ENCODE data around the gene SERPINA10.

SERPINA10 gene

DNA sequence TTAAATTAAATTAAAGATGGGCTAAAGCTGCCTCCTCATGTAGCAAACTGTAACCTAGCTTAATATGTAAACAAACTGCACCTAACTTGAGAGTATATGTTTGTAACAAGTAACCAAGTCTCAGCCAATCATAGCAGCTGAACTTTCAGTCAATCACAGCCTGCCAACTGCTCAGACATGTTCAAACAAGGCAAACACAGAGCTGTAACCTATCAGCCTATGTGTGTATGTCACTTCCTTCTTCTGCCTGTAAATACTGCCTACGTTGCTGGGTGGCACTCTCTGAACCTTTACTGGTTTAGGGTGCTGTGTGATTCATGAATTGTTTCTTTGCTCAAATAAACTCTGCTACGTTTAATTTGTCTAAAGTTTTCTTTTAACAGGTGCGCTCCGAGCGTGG is 27.2 kb upstream of the SERPINA10 start:
- no peak for DNase-seq
- Histone ChIP-seq H3K9ac (ENCODE audit: low read length) (no peak overlapping the region), H3K79me2 (ENCODE audit: control insufficient read depth, insufficient read depth, low read length) (no peaks in the 10 kb centered on the region), H3K56ac (ENCODE audit: low read length) (no peak overlapping the region), H3K27ac (ENCODE audit: low read depth, low read length) (no peak overlapping the region), H3K18ac (ENCODE audit: low read length) (no peak overlapping the region), H2AK5ac (ENCODE audit: low read length) (no peak overlapping the region), H3K79me1 (ENCODE audit: low read length) (no peaks in the 10 kb centered on the region), H3K4me2 (ENCODE audit: low read length) (no peak overlapping the region), H3K4ac (ENCODE audit: low read depth, low read length) (no peak overlapping the region), H4K5ac (ENCODE audit: low read length) (no peak overlapping the region), H3K36me3 (ENCODE audit: control insufficient read depth, insufficient read depth, low read length) (no peaks in the 10 kb centered on the region), H2BK120ac (ENCODE audit: low read depth, low read length) (no peak overlapping the region), H3K4me1 (ENCODE audit: control insufficient read depth, low read depth, low read length) (peaks cover 2% of the 10 kb centered on the region), H3K23ac (ENCODE audit: low read length) (no peak overlapping the region), H3K27me3 (ENCODE audit: insufficient read depth, low read length, poor library complexity) (no peaks in the 10 kb centered on the region), H3K4me3 (ENCODE audit: low read length) (no peak overlapping the region), H4K8ac (ENCODE audit: low read depth, low read length) (no peak overlapping the region), H2BK15ac (replicated peaks; ENCODE audit: low read depth) (no peak overlapping the region), H2BK5ac (ENCODE audit: low read length) (no peak overlapping the region)
- no CpG with 5 or more reads among the region's 5 CpGs for whole genome bisulfite sequencing (ENCODE audit: extremely low coverage, insufficient coverage, low lambda C conversion rate)

- H3K4ac ChIP-seq (ENCODE audit: low read depth, low read length) = no peak overlapping the region
- no peak overlapping the region for H2BK120ac ChIP-seq (ENCODE audit: low read depth, low read length)
- H3K27me3 ChIP-seq (ENCODE audit: insufficient read depth, low read length, poor library complexity) = no peaks in the 10 kb centered on the region
- no peak overlapping the region for H3K27ac ChIP-seq (ENCODE audit: low read depth, low read length)
- H3K23ac ChIP-seq (ENCODE audit: low read length) = no peak overlapping the region
- no peak overlapping the region for H2AK5ac ChIP-seq (ENCODE audit: low read length)
- no peak overlapping the region for H3K4me3 ChIP-seq (ENCODE audit: low read length)
- no peak overlapping the region for H2BK15ac ChIP-seq (replicated peaks; ENCODE audit: low read depth)
- DNase-seq = peak; percentile 8
- H3K4me1 ChIP-seq (ENCODE audit: control insufficient read depth, low read depth, low read length) = no peaks in the 10 kb centered on the region
- H3K79me1 ChIP-seq (ENCODE audit: low read length) = no peaks in the 10 kb centered on the region
- no peak overlapping the region for H3K18ac ChIP-seq (ENCODE audit: low read length)
- H4K5ac ChIP-seq (ENCODE audit: low read length) = no peak overlapping the region
- no peak overlapping the region for H3K4me2 ChIP-seq (ENCODE audit: low read length)
- H4K8ac ChIP-seq (ENCODE audit: low read depth, low read length) = no peak overlapping the region
- H3K56ac ChIP-seq (ENCODE audit: low read length) = no peak overlapping the region
- H3K9ac ChIP-seq (ENCODE audit: low read length) = no peak overlapping the region
- H3K36me3 ChIP-seq (ENCODE audit: control insufficient read depth, insufficient read depth, low read length) = no peaks in the 10 kb centered on the region
- no peak overlapping the region for H2BK5ac ChIP-seq (ENCODE audit: low read length)
- no CpG with 5 or more reads among the region's 4 CpGs for WGBS (ENCODE audit: extremely low coverage, insufficient coverage, low lambda C conversion rate)
- H3K79me2 ChIP-seq (ENCODE audit: control insufficient read depth, insufficient read depth, low read length) = no peaks in the 10 kb centered on the region
Measured at GRCh38 chr14:94317259-94317658, 24.2 kb upstream of the SERPINA10 start.

DNA sequence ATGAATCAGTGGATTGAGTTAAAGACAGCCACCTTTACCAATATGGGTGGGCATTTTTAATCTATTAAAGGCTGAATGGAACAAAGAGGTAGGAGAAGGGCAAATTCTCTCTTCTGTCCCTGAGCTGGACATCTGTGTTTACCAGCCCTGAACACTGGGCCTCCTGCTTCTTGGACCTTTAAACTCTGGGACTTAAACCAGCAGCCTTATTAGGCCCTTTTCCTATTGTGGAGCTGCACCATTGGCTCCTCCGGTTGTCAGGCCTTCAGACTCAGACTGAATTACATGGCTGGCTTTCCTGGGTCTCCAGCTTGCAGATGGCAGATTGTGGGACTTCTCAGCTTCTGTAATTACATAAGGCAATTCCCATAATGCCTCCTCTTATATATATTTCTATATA is 23.6 kb upstream of the SERPINA10 start:
- Histone ChIP-seq H2BK5ac (ENCODE audit: low read length) (no peak overlapping the region), H4K8ac (ENCODE audit: low read depth, low read length) (no peak overlapping the region), H3K79me2 (ENCODE audit: control insufficient read depth, insufficient read depth, low read length) (no peaks in the 10 kb centered on the region), H2BK120ac (ENCODE audit: low read depth, low read length) (no peak overlapping the region), H3K27me3 (ENCODE audit: insufficient read depth, low read length, poor library complexity) (no peaks in the 10 kb centered on the region), H3K27ac (ENCODE audit: low read depth, low read length) (no peak overlapping the region), H2AK5ac (ENCODE audit: low read length) (no peak overlapping the region), H3K23ac (ENCODE audit: low read length) (no peak overlapping the region), H3K4me2 (ENCODE audit: low read length) (no peak overlapping the region), H3K4me3 (ENCODE audit: low read length) (no peak overlapping the region), H3K56ac (ENCODE audit: low read length) (no peak overlapping the region), H2BK15ac (replicated peaks; ENCODE audit: low read depth) (no peak overlapping the region), H3K18ac (ENCODE audit: low read length) (no peak overlapping the region), H3K4ac (ENCODE audit: low read depth, low read length) (no peak overlapping the region), H3K36me3 (ENCODE audit: control insufficient read depth, insufficient read depth, low read length) (no peaks in the 10 kb centered on the region), H3K9ac (ENCODE audit: low read length) (no peak overlapping the region), H3K4me1 (ENCODE audit: control insufficient read depth, low read depth, low read length) (no peaks in the 10 kb centered on the region), H4K5ac (ENCODE audit: low read length) (no peak overlapping the region), H3K79me1 (ENCODE audit: low read length) (no peaks in the 10 kb centered on the region)
- WGBS (ENCODE audit: extremely low coverage, insufficient coverage, low lambda C conversion rate) = no CpG with 5 or more reads among the region's 1 CpG
- no peak for DNase-seq

DNA sequence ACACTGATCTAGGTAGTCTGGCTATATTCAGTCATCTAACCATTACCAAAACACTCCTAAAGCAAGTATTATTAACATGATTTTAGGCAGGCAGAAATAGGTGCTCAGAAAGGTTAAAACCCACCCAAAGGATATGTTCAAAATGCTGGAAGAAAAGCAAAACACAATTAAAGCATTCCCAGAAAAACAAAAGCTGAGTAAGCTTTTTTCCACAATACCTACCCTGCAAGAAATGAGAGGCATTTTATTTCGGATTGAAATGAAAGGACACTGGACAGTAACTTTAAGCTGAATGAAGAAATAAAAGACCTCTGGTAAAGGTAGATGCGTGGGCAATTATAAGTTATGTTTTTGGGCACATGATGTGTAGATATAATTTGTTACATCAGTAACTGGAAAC is 21.8 kb upstream of the SERPINA10 start:
- no peak overlapping the region for H4K8ac ChIP-seq (ENCODE audit: low read depth, low read length)
- no peak overlapping the region for H3K18ac ChIP-seq (ENCODE audit: low read length)
- no peaks in the 10 kb centered on the region for H3K79me2 ChIP-seq (ENCODE audit: control insufficient read depth, insufficient read depth, low read length)
- no peak overlapping the region for H2BK5ac ChIP-seq (ENCODE audit: low read length)
- no peak overlapping the region for H4K5ac ChIP-seq (ENCODE audit: low read length)
- no CpG with 5 or more reads among the region's 2 CpGs for WGBS (ENCODE audit: extremely low coverage, insufficient coverage, low lambda C conversion rate)
- no peak overlapping the region for H3K23ac ChIP-seq (ENCODE audit: low read length)
- H3K36me3 ChIP-seq (ENCODE audit: control insufficient read depth, insufficient read depth, low read length) = no peaks in the 10 kb centered on the region
- H3K4ac ChIP-seq (ENCODE audit: low read depth, low read length) = no peak overlapping the region
- no peak overlapping the region for H3K27ac ChIP-seq (ENCODE audit: low read depth, low read length)
- no peak overlapping the region for H3K4me2 ChIP-seq (ENCODE audit: low read length)
- H2BK120ac ChIP-seq (ENCODE audit: low read depth, low read length) = no peak overlapping the region
- no peak overlapping the region for H3K56ac ChIP-seq (ENCODE audit: low read length)
- no peak for DNase-seq
- H3K27me3 ChIP-seq (ENCODE audit: insufficient read depth, low read length, poor library complexity) = no peaks in the 10 kb centered on the region
- H3K4me3 ChIP-seq (ENCODE audit: low read length) = no peak overlapping the region
- no peaks in the 10 kb centered on the region for H3K79me1 ChIP-seq (ENCODE audit: low read length)
- no peak overlapping the region for H2AK5ac ChIP-seq (ENCODE audit: low read length)
- H3K9ac ChIP-seq (ENCODE audit: low read length) = no peak overlapping the region
- no peak overlapping the region for H2BK15ac ChIP-seq (replicated peaks; ENCODE audit: low read depth)
- no peaks in the 10 kb centered on the region for H3K4me1 ChIP-seq (ENCODE audit: control insufficient read depth, low read depth, low read length)

DNA sequence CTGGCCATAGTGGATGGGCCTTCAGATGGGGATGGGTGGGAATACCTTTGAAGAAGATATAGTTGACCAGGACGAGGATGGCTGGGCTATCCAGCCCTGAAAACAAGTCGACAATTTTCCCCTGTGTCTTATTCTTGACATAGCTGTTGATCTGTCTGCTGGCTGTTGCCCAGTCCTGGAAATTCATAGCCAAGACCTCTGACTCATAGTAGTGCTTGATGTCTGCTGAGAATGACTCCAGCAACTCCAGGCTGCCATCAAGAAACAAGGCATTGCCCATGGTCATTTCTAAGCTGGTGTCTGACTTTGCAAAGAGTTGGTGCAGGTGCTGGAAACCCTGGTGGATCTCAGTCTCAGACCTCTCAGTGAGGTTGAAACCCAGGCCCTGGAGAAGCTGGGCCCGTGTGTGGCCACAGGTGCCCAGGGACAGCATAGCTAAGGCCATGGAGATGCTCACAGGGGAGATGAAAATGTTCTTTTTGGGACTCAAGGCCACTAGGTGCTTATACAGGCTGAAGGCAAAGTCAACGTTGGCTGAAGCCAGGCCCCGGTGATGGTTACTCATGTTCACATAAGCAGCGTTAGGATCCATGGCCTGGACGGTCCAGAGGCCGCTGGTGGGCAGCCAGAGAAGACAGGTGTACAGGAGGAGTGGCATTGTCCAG is 21.1 kb upstream of the SERPINA10 start:
- Histone ChIP-seq H2AK5ac (ENCODE audit: low read length) (no peak overlapping the region), H3K18ac (ENCODE audit: low read length) (no peak overlapping the region), H3K36me3 (ENCODE audit: control insufficient read depth, insufficient read depth, low read length) (no peaks in the 10 kb centered on the region), H3K4me1 (ENCODE audit: control insufficient read depth, low read depth, low read length) (no peaks in the 10 kb centered on the region), H3K79me2 (ENCODE audit: control insufficient read depth, insufficient read depth, low read length) (no peaks in the 10 kb centered on the region), H2BK5ac (ENCODE audit: low read length) (no peak overlapping the region), H3K27ac (ENCODE audit: low read depth, low read length) (no peak overlapping the region), H2BK120ac (ENCODE audit: low read depth, low read length) (no peak overlapping the region), H3K4ac (ENCODE audit: low read depth, low read length) (no peak overlapping the region), H4K8ac (ENCODE audit: low read depth, low read length) (no peak overlapping the region), H4K5ac (ENCODE audit: low read length) (no peak overlapping the region), H3K4me3 (ENCODE audit: low read length) (no peak overlapping the region), H3K4me2 (ENCODE audit: low read length) (no peak overlapping the region), H2BK15ac (replicated peaks; ENCODE audit: low read depth) (no peak overlapping the region), H3K79me1 (ENCODE audit: low read length) (no peaks in the 10 kb centered on the region), H3K9ac (ENCODE audit: low read length) (no peak overlapping the region), H3K56ac (ENCODE audit: low read length) (no peak overlapping the region), H3K23ac (ENCODE audit: low read length) (no peak overlapping the region), H3K27me3 (ENCODE audit: insufficient read depth, low read length, poor library complexity) (no peaks in the 10 kb centered on the region)
- no peak for DNase-seq
- no CpG with 5 or more reads among the region's 8 CpGs for WGBS (ENCODE audit: extremely low coverage, insufficient coverage, low lambda C conversion rate)
